Measurements from ENCODE around the gene PRR15.

DNA sequence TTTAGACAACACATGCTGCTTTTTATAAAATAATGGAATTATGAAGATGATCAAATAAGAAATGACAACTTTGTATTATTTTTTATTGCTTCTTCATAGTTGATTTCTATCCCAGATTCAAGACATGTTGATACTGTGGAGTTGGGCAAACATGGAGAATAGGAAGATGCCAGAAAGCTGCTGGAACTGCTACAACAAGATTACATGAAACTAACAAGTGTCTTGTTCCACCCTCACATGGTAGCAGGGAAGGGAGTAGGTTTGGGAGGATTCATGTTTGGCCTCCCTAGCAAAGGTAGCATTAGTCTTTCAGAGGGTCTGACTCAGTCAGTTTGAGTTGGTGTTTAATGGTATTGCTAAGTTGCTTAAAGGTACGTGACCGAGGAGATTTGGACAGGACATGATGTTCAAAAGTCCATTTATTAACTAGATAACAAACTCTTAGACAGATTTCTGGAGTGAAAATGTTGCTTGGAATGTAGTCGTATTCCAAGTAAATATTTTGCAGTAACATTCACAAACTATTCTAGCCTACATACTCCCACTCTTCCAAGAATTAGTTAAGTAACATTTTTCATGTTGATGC lies 33.1 kb downstream of the PRR15 start:
- TF ChIP-seq, protein P1, sequence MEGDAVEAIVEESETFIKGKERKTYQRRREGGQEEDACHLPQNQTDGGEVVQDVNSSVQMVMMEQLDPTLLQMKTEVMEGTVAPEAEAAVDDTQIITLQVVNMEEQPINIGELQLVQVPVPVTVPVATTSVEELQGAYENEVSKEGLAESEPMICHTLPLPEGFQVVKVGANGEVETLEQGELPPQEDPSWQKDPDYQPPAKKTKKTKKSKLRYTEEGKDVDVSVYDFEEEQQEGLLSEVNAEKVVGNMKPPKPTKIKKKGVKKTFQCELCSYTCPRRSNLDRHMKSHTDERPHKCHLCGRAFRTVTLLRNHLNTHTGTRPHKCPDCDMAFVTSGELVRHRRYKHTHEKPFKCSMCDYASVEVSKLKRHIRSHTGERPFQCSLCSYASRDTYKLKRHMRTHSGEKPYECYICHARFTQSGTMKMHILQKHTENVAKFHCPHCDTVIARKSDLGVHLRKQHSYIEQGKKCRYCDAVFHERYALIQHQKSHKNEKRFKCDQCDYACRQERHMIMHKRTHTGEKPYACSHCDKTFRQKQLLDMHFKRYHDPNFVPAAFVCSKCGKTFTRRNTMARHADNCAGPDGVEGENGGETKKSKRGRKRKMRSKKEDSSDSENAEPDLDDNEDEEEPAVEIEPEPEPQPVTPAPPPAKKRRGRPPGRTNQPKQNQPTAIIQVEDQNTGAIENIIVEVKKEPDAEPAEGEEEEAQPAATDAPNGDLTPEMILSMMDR (IDR thresholded peaks at IDR 0.05 in 2 of 3, conservative IDR thresholded peaks at IDR 0.05 in 1 of 3; ENCODE audit: borderline replicate concordance in 1 of 3, insufficient read depth in 1 of 3, low read depth in 2 of 3, low read length in 2 of 3) = no peak
- no peak for TF ChIP-seq ZFX (IDR thresholded peaks at IDR 0.05)
- TF ChIP-seq, protein P2, sequence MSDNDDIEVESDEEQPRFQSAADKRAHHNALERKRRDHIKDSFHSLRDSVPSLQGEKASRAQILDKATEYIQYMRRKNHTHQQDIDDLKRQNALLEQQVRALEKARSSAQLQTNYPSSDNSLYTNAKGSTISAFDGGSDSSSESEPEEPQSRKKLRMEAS (IDR thresholded peaks at IDR 0.05) = no peak
- TF ChIP-seq EGR1 (IDR thresholded peaks at IDR 0.05; ENCODE audit: low read depth) = no peak
- no peak for TF ChIP-seq YY1 (IDR thresholded peaks at IDR 0.05; ENCODE audit: extremely low read depth, insufficient replicate concordance, low read depth, low read length)
- TF ChIP-seq POLR2A (IDR thresholded peaks at IDR 0.05; ENCODE audit: borderline replicate concordance, extremely low read depth, insufficient read depth, insufficient read length) = no peak
- no peak for TF ChIP-seq CEBPB (IDR thresholded peaks at IDR 0.05; ENCODE audit: low read depth)
- TF ChIP-seq POLR2AphosphoS5 (IDR thresholded peaks at IDR 0.05; ENCODE audit: low read depth, low read length) = no peak
- no peak for TF ChIP-seq JUND (IDR thresholded peaks at IDR 0.05)
- TF ChIP-seq, protein P3, sequence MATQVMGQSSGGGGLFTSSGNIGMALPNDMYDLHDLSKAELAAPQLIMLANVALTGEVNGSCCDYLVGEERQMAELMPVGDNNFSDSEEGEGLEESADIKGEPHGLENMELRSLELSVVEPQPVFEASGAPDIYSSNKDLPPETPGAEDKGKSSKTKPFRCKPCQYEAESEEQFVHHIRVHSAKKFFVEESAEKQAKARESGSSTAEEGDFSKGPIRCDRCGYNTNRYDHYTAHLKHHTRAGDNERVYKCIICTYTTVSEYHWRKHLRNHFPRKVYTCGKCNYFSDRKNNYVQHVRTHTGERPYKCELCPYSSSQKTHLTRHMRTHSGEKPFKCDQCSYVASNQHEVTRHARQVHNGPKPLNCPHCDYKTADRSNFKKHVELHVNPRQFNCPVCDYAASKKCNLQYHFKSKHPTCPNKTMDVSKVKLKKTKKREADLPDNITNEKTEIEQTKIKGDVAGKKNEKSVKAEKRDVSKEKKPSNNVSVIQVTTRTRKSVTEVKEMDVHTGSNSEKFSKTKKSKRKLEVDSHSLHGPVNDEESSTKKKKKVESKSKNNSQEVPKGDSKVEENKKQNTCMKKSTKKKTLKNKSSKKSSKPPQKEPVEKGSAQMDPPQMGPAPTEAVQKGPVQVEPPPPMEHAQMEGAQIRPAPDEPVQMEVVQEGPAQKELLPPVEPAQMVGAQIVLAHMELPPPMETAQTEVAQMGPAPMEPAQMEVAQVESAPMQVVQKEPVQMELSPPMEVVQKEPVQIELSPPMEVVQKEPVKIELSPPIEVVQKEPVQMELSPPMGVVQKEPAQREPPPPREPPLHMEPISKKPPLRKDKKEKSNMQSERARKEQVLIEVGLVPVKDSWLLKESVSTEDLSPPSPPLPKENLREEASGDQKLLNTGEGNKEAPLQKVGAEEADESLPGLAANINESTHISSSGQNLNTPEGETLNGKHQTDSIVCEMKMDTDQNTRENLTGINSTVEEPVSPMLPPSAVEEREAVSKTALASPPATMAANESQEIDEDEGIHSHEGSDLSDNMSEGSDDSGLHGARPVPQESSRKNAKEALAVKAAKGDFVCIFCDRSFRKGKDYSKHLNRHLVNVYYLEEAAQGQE (IDR thresholded peaks at IDR 0.05; ENCODE audit: low read depth) = no peak
- no peak for TF ChIP-seq RAD21 (IDR thresholded peaks at IDR 0.05; ENCODE audit: low read depth)
- no peak for TF ChIP-seq EZH2phosphoT487 (IDR thresholded peaks at IDR 0.05; ENCODE audit: borderline replicate concordance)
